Common myeloid progenitor, CD34-positive (primary cell): Measurements from ENCODE around the gene KCNIP1.

Source experiments
- CTCF ChIA-PET: fragments of 350-600 bp; sonication (Branson Sonifier 250); formaldehyde crosslinking; loops from one replicate; lab custom pipeline; 2021; ENCODE audit warnings: antibody characterized with exemption; lab: Charles Lee
- POLR2A ChIA-PET: fragments of 350-600 bp; sonication (Branson Sonifier 250); formaldehyde crosslinking; loops from one replicate; lab custom pipeline; 2021; ENCODE audit warnings: antibody characterized with exemption; lab: Charles Lee
- DNase-seq, 3 donors: peaks; one replicate each; pipeline versions ENCODE4 v3.0.0 to v3.0.0-alpha.2; 2013
- H3K27ac ChIP-seq, 2 experiments: 1 replicate in 1 of 2; 2 replicates in 1 of 2; pipeline ENCODE4 v1.7.0; 2013; ENCODE audit warnings: inconsistent platforms in 2 of 2, low read length in 2 of 2, mild to moderate bottlenecking in 2 of 2, low read depth in 1 of 2, moderate library complexity in 1 of 2; ENCODE audit not compliant: severe bottlenecking in 2 of 2, insufficient read depth in 1 of 2, poor library complexity in 1 of 2
- H3K27me3 ChIP-seq, 5 experiments: replicated peaks in 2 of 5; 1 replicate in 3 of 5; 2 replicates in 2 of 5; pipeline versions ENCODE4 v1.6.1 to v1.7.0; 2013; ENCODE audit warnings: low read length in 4 of 5, mild to moderate bottlenecking in 2 of 5, moderate library complexity in 2 of 5, inconsistent platforms in 1 of 5; ENCODE audit not compliant: insufficient read depth in 5 of 5, control insufficient read depth in 4 of 5
- H3K36me3 ChIP-seq, 4 experiments: 1 replicate in 2 of 4; 2 replicates in 2 of 4; pipeline versions ENCODE4 v1.6.1 to v1.7.0; 2013; ENCODE audit warnings: low read length in 3 of 4, control low read depth in 1 of 4, mild to moderate bottlenecking in 1 of 4; ENCODE audit not compliant: control insufficient read depth in 4 of 4, insufficient read depth in 4 of 4
- H3K4me1 ChIP-seq, 4 experiments: 1 replicate in 3 of 4; 2 replicates in 1 of 4; pipeline versions ENCODE4 v1.6.1 to v1.7.1; 2013; ENCODE audit warnings: low read length in 3 of 4, mild to moderate bottlenecking in 3 of 4, control low read depth in 1 of 4, inconsistent platforms in 1 of 4, moderate library complexity in 1 of 4; ENCODE audit not compliant: control insufficient read depth in 4 of 4, insufficient read depth in 4 of 4; ENCODE audit errors: control extremely low read depth in 1 of 4
- H3K4me3 ChIP-seq, 7 experiments: 1 replicate in 4 of 7; 2 replicates in 3 of 7; pipeline versions ENCODE4 v1.5.1 to v1.7.0; 2013; ENCODE audit warnings: mild to moderate bottlenecking in 7 of 7, low read length in 6 of 7, moderate library complexity in 6 of 7, inconsistent platforms in 2 of 7, low read depth in 2 of 7, control low read depth in 1 of 7; ENCODE audit not compliant: insufficient read depth in 4 of 7, control insufficient read depth in 1 of 7; ENCODE audit errors: extremely low read depth in 1 of 7
- H3K9me3 ChIP-seq, 5 experiments: 1 replicate in 4 of 5; 2 replicates in 1 of 5; pipeline versions ENCODE4 v1.6.1 to v1.7.1; 2013; ENCODE audit warnings: low read length in 4 of 5, mild to moderate bottlenecking in 2 of 5, inconsistent platforms in 1 of 5, low read depth in 1 of 5, moderate library complexity in 1 of 5; ENCODE audit not compliant: control insufficient read depth in 4 of 5, insufficient read depth in 2 of 5; ENCODE audit errors: control extremely low read depth in 1 of 5
- whole genome bisulfite sequencing: methylation state at CpG from one replicate; pipeline ENCODE4 v1.1.5; 2013; ENCODE audit not compliant: insufficient coverage; 5-methylcytosine and 5-hydroxymethylcytosine counted together

The KCNIP1 gene

GRCh38 chr5:170630226-170630625 is 126.4 kb downstream of the KCNIP1 start:
- no peak for DNase-seq
- ChIA-PET POLR2A (no interaction called here), CTCF (interaction anchor here (1.4 to 7.2 kb wide), 3 partner anchors 31 to 405 kb away, joined by 4 to 112 read pairs (median 37); no protein-coding TSS in a partner anchor)
- Histone ChIP-seq H3K27me3 (no peaks in the 10 kb centered on the region), H3K4me3 (no peak overlapping the region), H3K4me1 (peaks cover 0 to 17% (median 15%) of the 10 kb centered on the region in 4 experiments), H3K27ac (no peak overlapping the region), H3K36me3 (no peaks in the 10 kb centered on the region), H3K9me3 (no peaks in the 10 kb centered on the region)
- 95% methylated on average over 8 of the region's 8 CpGs for WGBS

GRCh38 chr5:170630711-170631141 is 126.9 kb downstream of the KCNIP1 start:
- Histone ChIP-seq H3K36me3 (no peaks in the 10 kb centered on the region), H3K4me1 (peaks cover 0 to 17% (median 15%) of the 10 kb centered on the region in 4 experiments), H3K9me3 (no peaks in the 10 kb centered on the region), H3K4me3 (no peak overlapping the region), H3K27ac (no peak overlapping the region), H3K27me3 (no peaks in the 10 kb centered on the region)
- DNase-seq = peak; percentile 36 to 77 (median 69)
- ChIA-PET CTCF (interaction anchor here (1.0 to 7.2 kb wide), 11 partner anchors 8 to 405 kb away, joined by 3 to 112 read pairs (median 6); no protein-coding TSS in a partner anchor), POLR2A (no interaction called here)
- no CpG with 5 or more reads among the region's 3 CpGs for WGBS

- Histone ChIP-seq H3K4me1 (peaks cover 0 to 17% (median 15%) of the 10 kb centered on the region in 4 experiments), H3K36me3 (no peaks in the 10 kb centered on the region), H3K27me3 (no peaks in the 10 kb centered on the region), H3K9me3 (no peaks in the 10 kb centered on the region), H3K27ac (no peak overlapping the region), H3K4me3 (no peak overlapping the region)
- 79% methylated on average over 15 of the region's 16 CpGs for WGBS
- POLR2A ChIA-PET = no interaction called here
- DNase-seq = no peak
- CTCF ChIA-PET = interaction anchor here (0.8 to 7.2 kb wide), 20 partner anchors 7 to 406 kb away, joined by 3 to 112 read pairs (median 4); no protein-coding TSS in a partner anchor
Measured at GRCh38 chr5:170631466-170632195, 127.8 kb downstream of the KCNIP1 start.

DNA sequence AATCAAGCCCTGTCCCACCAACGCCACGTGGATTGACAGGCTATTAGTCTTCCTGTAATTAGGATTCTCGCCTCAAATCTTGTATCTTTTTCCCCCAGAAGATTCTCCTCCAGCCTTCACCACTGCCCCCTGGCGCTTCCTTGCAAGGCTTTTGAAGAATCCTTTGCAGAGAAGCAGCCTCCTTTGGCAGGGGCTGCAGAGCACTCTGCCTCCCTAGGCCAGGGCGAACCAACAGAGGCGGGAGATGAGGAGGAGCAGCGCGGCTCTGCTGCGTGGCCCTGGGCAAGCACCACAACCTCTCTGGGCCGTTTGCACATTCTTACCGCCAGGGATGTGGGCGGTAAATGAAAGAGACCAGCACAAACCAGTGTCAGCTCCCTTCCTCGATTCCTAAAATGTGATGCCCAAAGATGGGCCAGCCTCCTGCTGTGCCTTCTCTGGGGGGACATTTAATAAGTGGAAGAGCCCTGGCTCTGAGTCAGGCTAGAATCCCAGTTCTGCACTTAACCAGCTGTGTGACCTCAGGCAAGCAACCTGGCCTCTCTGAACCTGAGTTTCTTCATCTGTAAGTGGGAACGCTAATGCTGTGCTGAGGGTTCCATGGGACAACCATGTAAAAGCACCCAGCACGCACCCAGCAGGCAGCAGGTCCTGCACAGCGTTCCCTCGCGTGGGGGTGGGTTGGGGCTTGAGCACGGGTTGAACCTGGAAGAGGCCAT is 128.6 kb downstream of the KCNIP1 start:
- CTCF ChIA-PET = interaction anchor here (0.8 to 7.2 kb wide), 19 partner anchors 7 to 401 kb away, joined by 3 to 112 read pairs (median 5); no protein-coding TSS in a partner anchor
- no peaks in the 10 kb centered on the region for H3K36me3 ChIP-seq
- no peak for DNase-seq
- H3K27ac ChIP-seq = no peak overlapping the region
- H3K4me1 ChIP-seq = peaks cover 0 to 17% (median 15%) of the 10 kb centered on the region in 4 experiments
- no peaks in the 10 kb centered on the region for H3K9me3 ChIP-seq
- 74% methylated on average over 14 of the region's 19 CpGs for WGBS
- H3K4me3 ChIP-seq = peak overlapping the region in 3 of 7 experiments; percentile 70 to 72 (median 71)
- POLR2A ChIA-PET = no interaction called here
- H3K27me3 ChIP-seq = no peaks in the 10 kb centered on the region

- H3K4me1 ChIP-seq = peaks cover 0 to 17% (median 15%) of the 10 kb centered on the region in 4 experiments
- ChIA-PET CTCF (interaction anchor here (1.0 to 7.2 kb wide), 13 partner anchors 8 to 253 kb away, joined by 3 to 112 read pairs (median 11); no protein-coding TSS in a partner anchor), POLR2A (no interaction called here)
- WGBS = 0% methylated on average over 9 of the region's 12 CpGs
- H3K4me3 ChIP-seq = peak overlapping the region; percentile 22 to 72 (median 68)
- H3K36me3 ChIP-seq = no peaks in the 10 kb centered on the region
- no peak overlapping the region for H3K27ac ChIP-seq
- H3K9me3 ChIP-seq = no peaks in the 10 kb centered on the region
- no peak for DNase-seq
- no peaks in the 10 kb centered on the region for H3K27me3 ChIP-seq
Measured at GRCh38 chr5:170632985-170633234, 129.1 kb downstream of the KCNIP1 start.

DNA sequence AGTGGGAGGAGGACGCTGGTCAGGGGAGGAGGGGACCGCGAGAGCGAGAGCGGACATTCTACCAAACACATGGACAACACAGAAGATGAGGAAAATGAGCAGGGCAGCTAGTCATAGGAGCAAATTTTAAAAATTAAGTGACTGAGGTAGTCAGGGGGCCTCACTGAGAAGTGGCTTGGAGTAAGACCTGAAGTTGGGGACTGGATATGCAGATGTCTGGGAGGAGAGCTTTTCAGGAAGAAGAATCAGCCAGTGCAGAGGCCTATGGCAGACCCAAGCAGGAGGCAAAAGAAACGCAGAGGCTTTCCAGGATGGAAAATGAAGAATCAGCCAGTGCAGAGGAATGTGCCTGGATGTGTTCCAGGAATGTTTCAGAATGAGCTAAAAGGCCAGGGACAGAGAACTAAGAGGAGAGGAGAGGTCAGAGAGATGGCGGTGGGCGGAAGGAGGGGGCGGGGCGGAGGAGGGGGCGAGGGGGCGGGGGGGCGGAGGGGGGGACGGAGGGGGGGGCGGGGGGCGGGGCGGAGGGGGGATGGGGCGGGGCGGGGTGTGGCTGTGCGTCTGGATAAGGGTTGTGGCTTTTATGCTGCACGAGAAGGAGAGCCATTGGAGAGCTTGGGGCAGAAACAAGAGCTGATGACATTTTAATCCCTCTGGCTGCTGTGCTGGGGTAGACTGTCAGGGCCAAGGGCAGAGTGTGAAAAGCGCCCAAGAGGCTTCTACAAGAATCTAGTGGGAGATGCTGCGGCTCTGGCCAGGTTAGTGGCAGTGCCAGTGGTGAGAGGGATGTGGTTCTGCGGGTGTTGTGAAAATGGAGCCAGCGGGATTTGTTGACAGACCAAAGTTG is 129.6 kb downstream of the KCNIP1 start:
- H3K27me3 ChIP-seq = no peaks in the 10 kb centered on the region
- H3K4me3 ChIP-seq = peak overlapping the region; percentile 22 to 72 (median 68)
- H3K9me3 ChIP-seq = no peaks in the 10 kb centered on the region
- WGBS = 4% methylated on average over 10 of the region's 25 CpGs
- H3K36me3 ChIP-seq = no peaks in the 10 kb centered on the region
- CTCF ChIA-PET = interaction anchor here (0.7 to 7.2 kb wide), 20 partner anchors 8 to 254 kb away, joined by 3 to 112 read pairs (median 5); no protein-coding TSS in a partner anchor
- peak overlapping the region in 1 of 2 experiments; percentile 59 for H3K27ac ChIP-seq
- peaks cover 0 to 17% (median 15%) of the 10 kb centered on the region in 4 experiments for H3K4me1 ChIP-seq
- DNase-seq = peak; percentile 74 to 88 (median 85)
- POLR2A ChIA-PET = no interaction called here
